Right atrium auricular region (tissue), 2 donors: ENCODE results near the gene LSG1. TPM values are rescaled to one million over a fixed set of nuclear protein-coding genes. Genes with fewer than 3 reads are reported as not detected.

Source experiments
- DNase-seq: peaks from one replicate; pipeline ENCODE4 v3.0.0-alpha.2; 2019; ENCODE audit warnings: low spot score
- H3K27ac ChIP-seq, 2 donors: fragments of 200-600 bp; sonication (generic); 1 replicate in 1 of 2; 2 replicates in 1 of 2; pipeline ENCODE4 v1.5.1; 2016 to 2019
- H3K27me3 ChIP-seq, 2 donors: fragments of 200-600 bp; sonication (generic); one replicate each; pipeline versions ENCODE4 v1.5.1 to v1.6.0; 2017 to 2019
- H3K36me3 ChIP-seq: fragments of 200-600 bp; sonication (generic); one replicate; pipeline ENCODE4 v1.5.1; 2016
- H3K4me1 ChIP-seq, 2 donors: fragments of 200-600 bp; sonication (generic); one replicate each; pipeline versions ENCODE4 v1.5.1 to v1.6.0; 2017 to 2019
- H3K4me3 ChIP-seq, 2 donors: fragments of 200-600 bp; sonication (generic); 1 replicate in 1 of 2; 2 replicates in 1 of 2; pipeline ENCODE4 v1.5.1; 2017 to 2019; ENCODE audit warnings: mild to moderate bottlenecking in 1 of 2, moderate library complexity in 1 of 2
- H3K9me3 ChIP-seq, 2 donors: fragments of 200-600 bp; sonication (generic); one replicate each; pipeline ENCODE4 v1.5.1; 2019
- CTCF ChIP-seq, 2 donors: fragments of 200-600 bp; sonication (generic); IDR thresholded peaks; one replicate each; pipeline ENCODE4 v1.5.1; 2019; ENCODE audit warnings: antibody characterized with exemption in 2 of 2
- total RNA-seq, 2 donors: library from RNA; depleted of rRNA; stranded (reverse); fragments of >200 nt; gene quantifications; one replicate each; pipeline ENCODE4 v1.1.0, GENCODE V29; 2016

The LSG1 gene
- total RNA-seq, 2 donors from 2014 or later = 15.1 to 20.5 TPM

GRCh38 chr3:194604837-194605236 lies 67.2 kb downstream of the LSG1 start:
- Histone ChIP-seq H3K27ac (no peak overlapping the region), H3K9me3 (no peaks in the 10 kb centered on the region), H3K4me1 (no peaks in the 10 kb centered on the region), H3K27me3 (no peaks in the 10 kb centered on the region), H3K36me3 (no peaks in the 10 kb centered on the region), H3K4me3 (no peak overlapping the region)
- no peak for DNase-seq
- TF ChIP-seq CTCF (IDR thresholded peaks at IDR 0.05) = no peak

- DNase-seq = no peak
- H3K27ac ChIP-seq = no peak overlapping the region
- no peaks in the 10 kb centered on the region for H3K36me3 ChIP-seq
- no peak overlapping the region for H3K4me3 ChIP-seq
- H3K4me1 ChIP-seq = no peaks in the 10 kb centered on the region
- H3K27me3 ChIP-seq = no peaks in the 10 kb centered on the region
- H3K9me3 ChIP-seq = no peaks in the 10 kb centered on the region
- TF ChIP-seq CTCF (IDR thresholded peaks at IDR 0.05) = no peak
Measured at GRCh38 chr3:194604126-194604525, 67.9 kb downstream of the LSG1 start.

GRCh38 chr3:194602669-194603171 lies 69.3 kb downstream of the LSG1 start:
- Histone ChIP-seq H3K4me1 (no peaks in the 10 kb centered on the region), H3K27ac (no peak overlapping the region), H3K27me3 (no peaks in the 10 kb centered on the region), H3K36me3 (no peaks in the 10 kb centered on the region), H3K9me3 (no peaks in the 10 kb centered on the region), H3K4me3 (no peak overlapping the region)
- DNase-seq = no peak
- TF ChIP-seq CTCF (IDR thresholded peaks at IDR 0.05) = no peak

- Histone ChIP-seq H3K4me3 (no peak overlapping the region), H3K27ac (no peak overlapping the region), H3K9me3 (no peaks in the 10 kb centered on the region), H3K4me1 (no peaks in the 10 kb centered on the region), H3K36me3 (no peaks in the 10 kb centered on the region), H3K27me3 (no peaks in the 10 kb centered on the region)
- no peak for TF ChIP-seq CTCF (IDR thresholded peaks at IDR 0.05)
- DNase-seq = no peak
Measured at GRCh38 chr3:194598771-194599557, 73.0 kb downstream of the LSG1 start.

GRCh38 chr3:194596906-194597305 lies 75.1 kb downstream of the LSG1 start:
- DNase-seq = no peak

More at GRCh38 chr3:194596906-194597305, 75.1 kb downstream of the LSG1 start:
- Histone ChIP-seq H3K9me3 (no peaks in the 10 kb centered on the region), H3K27ac (no peak overlapping the region), H3K4me3 (no peak overlapping the region), H3K27me3 (no peaks in the 10 kb centered on the region), H3K36me3 (no peaks in the 10 kb centered on the region), H3K4me1 (peaks cover 0 to 11% of the 10 kb centered on the region in 2 donors)
- TF ChIP-seq CTCF (IDR thresholded peaks at IDR 0.05) = no peak
